Chondrocyte (in vitro differentiated cells): ENCODE results near the gene CNEP1R1. TPM values are rescaled to one million over a fixed set of nuclear protein-coding genes. Genes with fewer than 3 reads are reported as not detected.

Experiments
- DNase-seq: peaks from one replicate; pipeline ENCODE4 v3.0.0; 2021; ENCODE audit warnings: mixed read lengths, low spot score
- H3K27ac Mint-ChIP-seq: one replicate; pipeline ENCODE4 v1.8.0; 2021; ENCODE audit warnings: mild to moderate bottlenecking, moderate library complexity, mixed read lengths; ENCODE audit not compliant: unreplicated experiment
- H3K27me3 Mint-ChIP-seq: 2 replicates; pipeline ENCODE4 v1.8.0; 2021; ENCODE audit warnings: low read depth, mixed read lengths
- H3K36me3 Mint-ChIP-seq: 2 replicates; pipeline ENCODE4 v1.8.0; 2021; ENCODE audit warnings: low read depth, mixed read lengths
- H3K4me1 Mint-ChIP-seq: 2 replicates; pipeline ENCODE4 v1.8.0; 2021; ENCODE audit warnings: low read depth, mild to moderate bottlenecking, mixed read lengths
- H3K4me3 Mint-ChIP-seq: one replicate; pipeline ENCODE4 v1.8.0; 2021; ENCODE audit warnings: mild to moderate bottlenecking, moderate library complexity, mixed read lengths; ENCODE audit not compliant: unreplicated experiment
- H3K9me3 Mint-ChIP-seq: 2 replicates; pipeline ENCODE4 v1.8.0; 2021; ENCODE audit warnings: low read depth, mixed read lengths
- total RNA-seq: library from RNA; stranded (reverse); gene quantifications from 3 replicates; pipeline ENCODE4 v1.2.1, GENCODE V29; 2021
- TF ChIP-seq, protein P1 (sequence below): fragments of 200-600 bp; sonication (generic); IDR thresholded peaks from 2 replicates; pipeline ENCODE4 v1.5.0; 2021; ENCODE audit warnings: antibody characterized with exemption, mild to moderate bottlenecking, moderate library complexity

CNEP1R1 gene
- total RNA-seq, 1 donor from 2014 or later = 25.7 TPM

DNA sequence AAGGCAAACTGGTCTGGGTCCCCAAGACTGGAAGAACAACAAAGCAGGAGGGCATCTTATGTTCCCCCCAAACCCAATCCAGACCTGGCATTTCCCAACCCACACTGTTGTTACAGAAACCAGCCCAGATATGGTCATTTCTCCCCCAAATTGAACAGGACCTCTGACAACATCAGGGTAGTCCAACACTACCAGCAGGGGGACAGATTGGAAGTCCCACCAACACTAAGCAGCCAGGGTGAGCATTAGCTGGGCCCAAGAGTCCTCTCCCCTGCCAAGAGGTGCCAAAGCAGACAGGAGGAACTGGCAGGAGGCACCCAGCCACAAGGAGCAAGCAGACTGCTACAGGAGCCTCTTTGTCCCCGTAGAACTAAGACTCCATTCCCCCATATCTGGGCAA is 29.3 kb upstream of the CNEP1R1 start:
- no peak overlapping the region for H3K4me3 Mint-ChIP-seq
- H3K9me3 Mint-ChIP-seq = no peaks in the 10 kb centered on the region
- TF ChIP-seq, protein P1, sequence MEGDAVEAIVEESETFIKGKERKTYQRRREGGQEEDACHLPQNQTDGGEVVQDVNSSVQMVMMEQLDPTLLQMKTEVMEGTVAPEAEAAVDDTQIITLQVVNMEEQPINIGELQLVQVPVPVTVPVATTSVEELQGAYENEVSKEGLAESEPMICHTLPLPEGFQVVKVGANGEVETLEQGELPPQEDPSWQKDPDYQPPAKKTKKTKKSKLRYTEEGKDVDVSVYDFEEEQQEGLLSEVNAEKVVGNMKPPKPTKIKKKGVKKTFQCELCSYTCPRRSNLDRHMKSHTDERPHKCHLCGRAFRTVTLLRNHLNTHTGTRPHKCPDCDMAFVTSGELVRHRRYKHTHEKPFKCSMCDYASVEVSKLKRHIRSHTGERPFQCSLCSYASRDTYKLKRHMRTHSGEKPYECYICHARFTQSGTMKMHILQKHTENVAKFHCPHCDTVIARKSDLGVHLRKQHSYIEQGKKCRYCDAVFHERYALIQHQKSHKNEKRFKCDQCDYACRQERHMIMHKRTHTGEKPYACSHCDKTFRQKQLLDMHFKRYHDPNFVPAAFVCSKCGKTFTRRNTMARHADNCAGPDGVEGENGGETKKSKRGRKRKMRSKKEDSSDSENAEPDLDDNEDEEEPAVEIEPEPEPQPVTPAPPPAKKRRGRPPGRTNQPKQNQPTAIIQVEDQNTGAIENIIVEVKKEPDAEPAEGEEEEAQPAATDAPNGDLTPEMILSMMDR = no peak

DNA sequence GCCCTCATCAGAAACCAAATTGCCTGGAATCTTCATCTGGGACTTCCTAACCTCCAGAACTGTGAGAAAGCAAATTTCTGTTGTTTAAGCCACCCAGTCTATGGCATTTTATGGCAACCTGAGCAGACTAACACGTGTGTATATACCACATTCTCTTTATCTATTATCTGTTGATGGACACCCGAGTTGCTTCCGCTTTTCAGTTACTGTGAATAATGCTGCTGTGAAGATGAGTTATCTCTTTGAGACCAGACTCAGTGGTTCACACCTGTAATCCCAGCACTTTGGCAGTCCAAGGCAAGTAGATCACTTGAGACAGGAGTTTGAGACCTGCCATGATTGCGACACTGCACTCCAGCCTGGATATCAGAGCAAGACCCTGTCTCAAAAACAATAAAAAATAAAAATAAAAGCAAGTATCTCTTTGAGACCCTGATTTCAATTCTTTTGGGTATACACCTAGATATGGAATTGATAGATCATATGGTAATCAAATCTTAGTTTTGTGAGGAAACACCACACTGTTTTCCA is 27.2 kb upstream of the CNEP1R1 start:
- no peak for DNase-seq
- Mint-ChIP-seq H3K4me3 (no peak overlapping the region), H3K27me3 (peaks cover 27% of the 10 kb centered on the region), H3K9me3 (peaks cover 4% of the 10 kb centered on the region), H3K4me1 (no peaks in the 10 kb centered on the region), H3K27ac (no peak overlapping the region), H3K36me3 (no peaks in the 10 kb centered on the region)
- TF ChIP-seq, protein P1 = no peak

More for the DNA sequence above, 29.3 kb upstream of the CNEP1R1 start:
- Mint-ChIP-seq H3K4me1 (no peaks in the 10 kb centered on the region), H3K27ac (no peak overlapping the region), H3K36me3 (no peaks in the 10 kb centered on the region), H3K27me3 (peaks cover 27% of the 10 kb centered on the region)
- DNase-seq = no peak

DNA sequence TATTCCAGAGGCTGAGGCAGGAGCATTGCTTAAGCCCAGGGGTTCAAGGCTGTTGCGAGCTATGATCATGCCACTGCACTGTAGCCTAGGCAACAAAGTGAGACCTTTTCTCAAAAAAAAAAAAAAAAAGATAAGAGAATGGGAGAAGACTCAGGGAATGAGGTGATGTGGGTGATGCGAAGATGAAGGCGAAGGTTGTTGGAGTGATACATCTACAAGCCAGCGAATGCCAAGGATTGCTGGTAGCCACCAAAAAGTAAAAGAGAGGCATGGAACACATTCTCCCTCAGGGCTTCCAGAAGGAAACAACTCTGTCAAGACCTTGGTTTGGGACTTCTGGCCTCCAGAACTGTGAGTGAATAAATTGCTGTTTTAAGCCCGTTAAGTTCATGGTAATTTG is 26.0 kb upstream of the CNEP1R1 start:
- no peak for DNase-seq
- Mint-ChIP-seq H3K27me3 (peaks cover 20% of the 10 kb centered on the region), H3K4me1 (no peaks in the 10 kb centered on the region), H3K27ac (no peak overlapping the region), H3K4me3 (no peak overlapping the region), H3K9me3 (peaks cover 7% of the 10 kb centered on the region), H3K36me3 (no peaks in the 10 kb centered on the region)
- TF ChIP-seq, protein P1 = no peak

DNA sequence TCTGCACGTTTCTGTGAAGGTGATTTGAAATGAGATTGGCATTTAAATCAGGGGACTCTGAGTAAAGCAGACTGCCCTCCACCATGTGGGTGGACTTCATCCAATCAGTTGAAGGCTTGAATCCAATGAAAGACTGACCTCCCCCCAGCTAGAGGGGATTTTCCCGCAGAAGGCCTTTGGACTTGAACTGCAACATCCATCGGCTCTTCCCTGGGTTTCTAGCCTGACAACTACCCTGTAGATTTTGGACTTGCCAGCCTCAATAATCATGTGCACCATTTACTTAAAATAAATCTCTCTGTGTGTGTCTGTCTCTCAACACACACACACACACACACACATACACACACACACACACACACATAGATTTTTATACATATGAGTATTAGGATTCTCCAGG is 23.9 kb upstream of the CNEP1R1 start:
- no peaks in the 10 kb centered on the region for H3K36me3 Mint-ChIP-seq
- peaks cover 10% of the 10 kb centered on the region for H3K27me3 Mint-ChIP-seq
- no peak overlapping the region for H3K4me3 Mint-ChIP-seq
- no peak for DNase-seq
- TF ChIP-seq, protein P1 = no peak
- no peak overlapping the region for H3K27ac Mint-ChIP-seq
- peaks cover 11% of the 10 kb centered on the region for H3K9me3 Mint-ChIP-seq
- no peaks in the 10 kb centered on the region for H3K4me1 Mint-ChIP-seq

DNA sequence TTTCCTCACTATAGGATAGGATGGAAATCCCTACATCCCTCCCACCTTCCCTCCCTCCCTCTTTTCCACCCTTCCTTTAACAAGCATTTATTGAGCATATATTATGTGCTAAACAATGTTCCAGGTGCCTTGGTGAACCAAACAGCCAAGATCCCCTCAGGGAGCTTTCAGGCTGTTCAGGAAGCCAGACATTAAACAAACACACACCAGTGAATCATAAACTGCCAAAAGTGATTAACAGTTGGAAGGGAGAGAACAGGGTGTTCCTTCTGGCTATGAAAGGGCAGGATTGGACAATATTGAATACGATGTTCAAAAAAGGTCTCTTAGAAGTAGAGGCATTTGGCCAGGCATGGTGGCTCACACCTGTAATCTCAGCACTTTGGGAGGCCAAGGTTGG is 22.8 kb upstream of the CNEP1R1 start:
- Mint-ChIP-seq H3K27me3 (peaks cover 8% of the 10 kb centered on the region), H3K4me1 (no peaks in the 10 kb centered on the region), H3K4me3 (no peak overlapping the region), H3K27ac (no peak overlapping the region), H3K36me3 (no peaks in the 10 kb centered on the region), H3K9me3 (peaks cover 14% of the 10 kb centered on the region)
- no peak for DNase-seq
- TF ChIP-seq, protein P1 = no peak
